WTC11 (cell line): Measurements from ENCODE around the gene CCBE1.

ENCODE experiments used
- CREB1 ChIP-seq: sonication (generic); formaldehyde crosslinking; IDR thresholded peaks from 2 replicates; pipeline ENCODE4 v1.8.0; 2023; ENCODE audit warnings: mild to moderate bottlenecking, missing genetic modification reagents
- CTCF ChIP-seq: fragments of 200-600 bp; IDR thresholded peaks from 2 replicates; pipeline ENCODE4 v1.8.0; 2022; ENCODE audit warnings: antibody characterized with exemption
- ETV6 ChIP-seq: sonication (generic); formaldehyde crosslinking; IDR thresholded peaks from 2 replicates; pipeline ENCODE4 v1.8.1; 2022; ENCODE audit warnings: mild to moderate bottlenecking, missing genetic modification reagents
- MAX ChIP-seq: sonication (generic); formaldehyde crosslinking; IDR thresholded peaks from 2 replicates; pipeline ENCODE4 v1.8.0; 2022; ENCODE audit warnings: mild to moderate bottlenecking, missing genetic modification reagents
- MLX ChIP-seq: sonication (generic); formaldehyde crosslinking; IDR thresholded peaks from 2 replicates; pipeline ENCODE4 v1.8.1; 2023; ENCODE audit warnings: mild to moderate bottlenecking, missing genetic modification reagents, moderate library complexity
- NFE2L1 ChIP-seq: sonication (generic); formaldehyde crosslinking; IDR thresholded peaks from 2 replicates; pipeline ENCODE4 v1.8.1; 2023; ENCODE audit warnings: missing genetic modification reagents
- NR3C1 ChIP-seq: sonication (generic); formaldehyde crosslinking; conservative IDR thresholded peaks from 2 replicates; pipeline ENCODE4 v1.8.1; 2023; ENCODE audit warnings: low read depth, mild to moderate bottlenecking, missing genetic modification reagents
- RELA ChIP-seq: sonication (generic); formaldehyde crosslinking; IDR thresholded peaks from 2 replicates; pipeline ENCODE4 v1.8.1; 2022; ENCODE audit warnings: missing genetic modification reagents, mild to moderate bottlenecking, borderline replicate concordance
- USF1 ChIP-seq: sonication (generic); formaldehyde crosslinking; IDR thresholded peaks from 2 replicates; pipeline ENCODE4 v1.8.0; 2022; ENCODE audit warnings: mild to moderate bottlenecking, missing genetic modification reagents
- ZNF232 ChIP-seq: sonication (generic); formaldehyde crosslinking; IDR thresholded peaks from 2 replicates; pipeline ENCODE4 v1.8.0; 2022; ENCODE audit warnings: mild to moderate bottlenecking, missing genetic modification reagents
- ZNF416 ChIP-seq: fragments of 250-450 bp; sonication (Bioruptor Pico); IDR thresholded peaks from 2 replicates; pipeline ENCODE4 v1.9.0; 2021; ENCODE audit warnings: mild to moderate bottlenecking, inconsistent platforms
- TF ChIP-seq, protein P1 (sequence below): fragments of 250-450 bp; sonication (Bioruptor Pico); IDR thresholded peaks from 2 replicates; pipeline ENCODE4 v2.1.2; 2022; ENCODE audit warnings: mild to moderate bottlenecking, moderate library complexity
- TF ChIP-seq, protein P2 (sequence below): sonication (generic); formaldehyde crosslinking; IDR thresholded peaks from 2 replicates; pipeline ENCODE4 v1.8.1; 2023; ENCODE audit warnings: mild to moderate bottlenecking, missing genetic modification reagents, moderate library complexity

GRCh38 chr18:59579509-59579908 lies 117.7 kb downstream of the CCBE1 start:
- TF ChIP-seq CTCF (no peak), MLX (CRISPR knock-in tag) (no peak), ZNF232 (CRISPR knock-in tag) (no peak), CREB1 (CRISPR knock-in tag) (no peak), ETV6 (CRISPR knock-in tag) (no peak), MAX (CRISPR knock-in tag) (no peak), NFE2L1 (CRISPR knock-in tag) (no peak), RELA (CRISPR knock-in tag) (no peak), USF1 (CRISPR knock-in tag) (no peak), ZNF416 (CRISPR knock-in tag) (no peak), NR3C1 (CRISPR knock-in tag) (no peak)
- TF ChIP-seq, protein P1, sequence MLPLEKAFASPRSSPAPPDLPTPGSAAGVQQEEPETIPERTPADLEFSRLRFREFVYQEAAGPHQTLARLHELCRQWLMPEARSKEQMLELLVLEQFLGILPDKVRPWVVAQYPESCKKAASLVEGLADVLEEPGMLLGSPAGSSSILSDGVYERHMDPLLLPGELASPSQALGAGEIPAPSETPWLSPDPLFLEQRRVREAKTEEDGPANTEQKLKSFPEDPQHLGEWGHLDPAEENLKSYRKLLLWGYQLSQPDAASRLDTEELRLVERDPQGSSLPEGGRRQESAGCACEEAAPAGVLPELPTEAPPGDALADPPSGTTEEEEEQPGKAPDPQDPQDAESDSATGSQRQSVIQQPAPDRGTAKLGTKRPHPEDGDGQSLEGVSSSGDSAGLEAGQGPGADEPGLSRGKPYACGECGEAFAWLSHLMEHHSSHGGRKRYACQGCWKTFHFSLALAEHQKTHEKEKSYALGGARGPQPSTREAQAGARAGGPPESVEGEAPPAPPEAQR = no peak
- TF ChIP-seq, protein P2, sequence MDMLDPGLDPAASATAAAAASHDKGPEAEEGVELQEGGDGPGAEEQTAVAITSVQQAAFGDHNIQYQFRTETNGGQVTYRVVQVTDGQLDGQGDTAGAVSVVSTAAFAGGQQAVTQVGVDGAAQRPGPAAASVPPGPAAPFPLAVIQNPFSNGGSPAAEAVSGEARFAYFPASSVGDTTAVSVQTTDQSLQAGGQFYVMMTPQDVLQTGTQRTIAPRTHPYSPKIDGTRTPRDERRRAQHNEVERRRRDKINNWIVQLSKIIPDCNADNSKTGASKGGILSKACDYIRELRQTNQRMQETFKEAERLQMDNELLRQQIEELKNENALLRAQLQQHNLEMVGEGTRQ (CRISPR knock-in tag) = no peak
